HG03060 (cell line): ENCODE results near the gene KCNH6.

Source experiments
- ATAC-seq: cut with Tn5 transposase; IDR thresholded peaks from one replicate; pipeline ENCODE4 v1.9.1; 2021; ENCODE audit warnings: low read depth, moderate number of reproducible peaks; ENCODE audit not compliant: unreplicated experiment

KCNH6 gene

DNA sequence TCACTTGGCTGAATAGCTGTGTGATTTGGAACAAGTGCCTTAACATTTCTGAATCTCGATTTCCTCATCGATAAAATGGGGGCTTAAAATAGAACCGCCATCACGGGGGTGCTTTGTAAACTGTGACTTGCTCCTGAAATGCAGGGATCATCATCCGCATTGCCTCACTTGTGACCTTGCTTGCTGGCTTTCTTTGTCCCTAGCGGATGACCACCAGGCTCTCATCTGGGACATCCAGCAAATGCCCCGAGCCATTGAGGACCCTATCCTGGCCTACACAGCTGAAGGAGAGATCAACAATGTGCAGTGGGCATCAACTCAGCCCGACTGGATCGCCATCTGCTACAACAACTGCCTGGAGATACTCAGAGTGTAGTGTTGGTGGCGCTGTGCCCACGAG, 65.6 kb downstream of the KCNH6 start:
- ATAC-seq: no peak

DNA sequence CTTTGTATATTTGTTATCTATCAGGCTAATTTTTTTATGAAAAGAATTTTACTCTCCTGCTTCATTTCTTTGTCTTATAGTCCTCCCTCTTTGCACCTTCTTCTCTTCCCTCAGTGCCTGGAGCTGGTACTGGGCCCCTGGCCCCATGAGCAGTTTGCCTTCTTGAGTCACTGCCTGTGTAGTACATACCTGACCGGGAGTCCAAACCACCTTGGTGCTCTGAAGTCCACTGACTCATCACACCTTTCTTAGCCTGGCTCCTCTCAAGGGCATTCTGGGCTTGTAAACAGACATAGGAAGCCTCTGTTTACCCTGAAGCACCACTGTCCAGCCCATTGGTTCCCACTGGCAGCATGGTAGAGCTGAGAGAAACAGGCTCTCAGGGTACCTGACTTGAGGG, 66.5 kb downstream of the KCNH6 start:
- ATAC-seq: no peak

GRCh38 chr17:63592797-63593196, 69.6 kb downstream of the KCNH6 start:
- no peak for ATAC-seq

GRCh38 chr17:63595132-63595531, 72.0 kb downstream of the KCNH6 start:
- no peak for ATAC-seq
